Erythroblast (primary cell): ENCODE results near the gene PYGB.

Experiments
- DNase-seq, 2 experiments: peaks; one replicate each; lab custom pipeline; 2025; lab: John Stamatoyannopoulos, UW
- GATA1 ChIP-seq: IDR thresholded peaks from 2 replicates; pipeline ENCODE4 v1.6.1; 2011; ENCODE audit warnings: low read depth, mild to moderate bottlenecking, control low read depth, low read length, moderate library complexity
- POLR2A ChIP-seq: IDR thresholded peaks from 2 replicates; pipeline ENCODE4 v1.6.1; 2011; ENCODE audit warnings: mild to moderate bottlenecking, low read length

Gene PYGB

GRCh38 chr20:25269833-25270170 lies 21.9 kb downstream of the PYGB start:
- TF ChIP-seq GATA1 (no peak), POLR2A (no peak)
- no peak for DNase-seq

GRCh38 chr20:25270829-25271251 lies 23.0 kb downstream of the PYGB start:
- no peak for TF ChIP-seq POLR2A
- no peak for TF ChIP-seq GATA1
- no peak for DNase-seq

DNA sequence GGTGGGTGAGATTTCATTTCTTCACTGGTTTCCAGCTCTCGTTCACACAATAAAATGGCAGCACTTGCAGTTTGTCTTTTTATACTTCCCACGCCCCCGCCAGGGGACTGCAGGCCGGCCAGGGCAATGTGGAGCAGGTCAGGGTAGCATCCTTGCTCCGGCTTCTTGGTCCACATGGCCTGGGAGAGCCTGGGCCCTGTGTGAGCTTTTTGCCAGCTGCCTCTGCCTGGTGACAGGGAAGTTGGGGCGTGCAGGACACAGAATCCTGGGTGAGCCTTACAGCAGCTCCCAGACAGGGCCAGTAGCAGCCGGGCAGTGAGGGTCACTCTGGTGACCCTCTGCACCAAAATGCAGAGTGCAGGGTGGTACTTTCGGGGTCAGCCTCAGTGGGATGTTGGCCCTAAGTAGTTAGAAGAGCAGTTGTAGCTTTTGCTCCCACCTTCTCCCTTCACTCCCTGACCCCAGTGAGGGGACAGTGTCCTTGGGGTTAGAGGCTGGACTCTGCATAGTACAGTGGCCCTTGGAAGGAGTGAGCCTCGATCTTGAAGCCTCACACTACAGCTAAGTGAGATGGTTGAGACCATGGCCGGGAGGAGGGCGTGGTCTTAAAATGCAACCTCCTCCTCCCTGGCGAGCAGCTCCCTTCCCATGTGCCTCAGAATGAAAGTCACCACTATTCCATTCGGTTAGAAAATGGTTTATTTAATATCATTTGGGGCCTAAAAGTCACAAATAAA lies 23.8 kb downstream of the PYGB start:
- DNase-seq = no peak
- TF ChIP-seq POLR2A (no peak), GATA1 (no peak)

- DNase-seq = no peak
- TF ChIP-seq GATA1 (no peak), POLR2A (no peak)
Measured at GRCh38 chr20:25272223-25273000, 24.5 kb downstream of the PYGB start.

GRCh38 chr20:25273046-25273445 lies 25.2 kb downstream of the PYGB start:
- DNase-seq = no peak
- TF ChIP-seq POLR2A (no peak), GATA1 (no peak)

DNA sequence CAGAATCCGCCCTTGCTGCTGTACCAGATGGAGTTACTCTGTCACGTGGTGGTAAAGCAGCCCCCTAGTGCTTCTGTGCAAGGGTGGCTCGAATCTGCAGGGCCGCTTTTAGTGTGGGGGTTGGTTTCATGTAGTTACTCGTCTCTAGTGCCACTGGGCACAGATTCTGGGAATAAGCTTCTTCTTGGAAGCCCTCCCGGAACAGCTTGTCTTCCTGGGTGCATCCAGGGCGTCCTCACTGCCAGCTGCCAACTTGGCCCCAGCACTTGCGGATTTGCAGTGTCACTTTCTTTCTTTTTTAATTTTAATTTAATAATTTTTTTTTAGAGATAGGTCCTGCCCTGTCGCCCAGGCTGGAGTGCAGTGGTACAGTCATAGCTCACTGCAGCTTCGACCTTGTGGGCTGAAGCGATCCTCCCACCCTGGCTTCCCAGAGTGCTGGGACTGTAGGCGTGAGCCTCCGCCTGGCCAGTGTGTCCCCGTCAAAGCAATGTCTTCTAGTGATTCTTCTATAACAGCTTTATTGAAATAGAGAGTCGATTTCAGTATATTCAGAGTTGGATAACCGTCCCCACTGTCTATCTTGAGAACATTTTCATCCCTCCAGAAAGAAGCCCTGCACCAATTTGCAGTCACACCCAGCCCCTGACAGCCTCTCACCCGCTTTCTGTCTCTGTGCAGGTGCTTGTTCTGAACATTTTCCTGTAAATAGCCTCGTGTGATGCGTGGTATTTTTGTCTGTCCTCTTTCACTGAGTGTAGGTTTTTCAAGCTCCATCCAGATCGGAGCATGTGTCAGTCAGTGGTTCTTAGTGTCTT lies 25.9 kb downstream of the PYGB start:
- TF ChIP-seq POLR2A = no peak
- no peak for TF ChIP-seq GATA1
- no peak for DNase-seq

DNA sequence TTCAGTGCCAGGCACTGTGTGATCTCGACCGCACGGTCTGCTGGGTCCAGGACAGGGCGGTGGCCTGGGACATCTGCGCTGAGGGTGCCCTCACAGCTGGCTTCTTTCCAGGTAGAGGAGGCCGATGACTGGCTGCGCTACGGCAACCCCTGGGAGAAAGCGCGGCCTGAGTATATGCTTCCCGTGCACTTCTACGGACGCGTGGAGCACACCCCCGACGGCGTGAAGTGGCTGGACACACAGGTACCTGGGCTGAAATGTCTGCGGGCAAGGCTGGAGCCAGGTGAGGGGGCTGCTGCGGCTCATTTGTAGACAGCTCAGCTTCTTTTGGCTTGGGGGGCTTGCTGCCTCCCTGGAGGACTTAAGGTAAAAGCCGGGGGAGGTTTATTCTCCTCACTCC lies 26.6 kb downstream of the PYGB start:
- no peak for TF ChIP-seq POLR2A
- TF ChIP-seq GATA1 = no peak
- DNase-seq = no peak

DNA sequence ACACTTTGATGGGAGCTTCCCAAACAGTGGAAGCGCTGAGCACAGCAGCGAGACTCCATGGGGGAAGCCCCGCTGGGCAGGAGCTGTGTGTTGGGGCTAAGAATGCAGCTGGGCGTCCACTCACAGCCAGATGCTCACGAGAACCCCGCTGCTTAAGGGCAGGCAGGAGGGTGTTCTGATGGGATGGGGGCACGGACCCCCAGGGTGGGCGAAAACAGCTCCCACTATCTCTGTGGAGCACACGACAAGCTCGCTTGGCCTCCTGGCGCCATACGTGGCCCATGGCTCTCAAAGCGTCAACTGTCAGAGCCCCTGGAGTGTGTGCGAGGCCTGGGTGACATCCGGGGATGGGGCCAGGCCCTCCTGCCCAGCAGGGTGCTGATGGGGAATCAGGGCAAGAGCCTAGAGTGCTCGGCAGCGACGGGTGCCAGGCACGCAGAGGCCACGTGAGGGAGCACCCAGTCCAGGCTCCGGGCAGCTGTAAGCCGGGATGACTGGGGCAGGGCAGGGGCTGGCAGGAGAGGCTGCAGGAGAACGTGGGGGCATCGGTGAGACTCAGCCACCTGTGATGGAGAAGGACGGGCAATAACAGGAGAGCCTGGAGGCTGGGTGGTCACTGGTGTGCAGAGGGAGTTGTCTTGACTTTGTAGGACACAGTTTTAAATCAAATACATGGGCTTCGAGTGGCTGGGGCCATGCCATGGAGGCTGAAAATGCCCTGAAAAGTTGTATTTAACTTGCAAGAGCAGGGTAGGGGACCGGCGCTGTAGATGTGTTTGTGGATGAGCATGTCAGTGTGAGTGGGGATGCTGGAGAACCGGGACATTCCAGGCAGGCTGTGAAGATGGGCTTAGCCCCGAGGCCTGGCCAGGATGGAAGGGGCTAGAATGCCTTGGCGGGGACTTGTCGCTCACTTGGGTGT lies 27.3 kb downstream of the PYGB start:
- no peak for TF ChIP-seq GATA1
- no peak for TF ChIP-seq POLR2A
- no peak for DNase-seq

- no peak for TF ChIP-seq POLR2A
- no peak for TF ChIP-seq GATA1
- DNase-seq = no peak
Measured at GRCh38 chr20:25275813-25276532, 28.1 kb downstream of the PYGB start.

DNA sequence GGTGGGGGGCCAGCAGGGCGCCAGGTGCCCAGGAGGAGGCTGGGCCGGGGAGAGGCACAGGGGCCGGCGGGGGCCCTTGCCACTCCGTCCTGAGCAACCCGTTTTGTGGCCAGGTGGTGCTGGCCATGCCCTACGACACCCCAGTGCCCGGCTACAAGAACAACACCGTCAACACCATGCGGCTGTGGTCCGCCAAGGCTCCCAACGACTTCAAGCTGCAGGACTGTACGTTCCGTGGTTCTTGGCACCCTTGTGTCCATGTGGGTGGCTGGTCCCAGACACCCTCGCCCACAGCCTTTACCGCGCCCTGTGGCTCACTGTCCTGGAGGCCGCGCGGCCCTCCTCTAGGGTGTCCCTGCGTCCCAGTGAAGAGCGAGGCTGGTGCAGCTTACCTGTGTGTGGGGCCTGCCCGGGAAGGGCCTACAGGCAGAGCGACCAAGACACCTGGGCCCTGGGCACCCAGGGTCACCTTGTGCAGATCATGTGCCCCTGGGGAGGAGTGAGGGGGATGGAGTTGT lies 28.7 kb downstream of the PYGB start:
- no peak for DNase-seq
- TF ChIP-seq POLR2A = no peak
- TF ChIP-seq GATA1 = no peak

GRCh38 chr20:25277051-25277801 lies 29.3 kb downstream of the PYGB start:
- no peak for DNase-seq
- TF ChIP-seq POLR2A (no peak), GATA1 (no peak)
